GM15510 (cell line): ENCODE results near the gene PLEKHA1.

Experiments used
- POLR2A ChIP-seq: IDR thresholded peaks from 3 replicates; pipeline ENCODE4 v1.6.1; 2011; ENCODE audit warnings: borderline replicate concordance; ENCODE audit not compliant: insufficient read length; ENCODE audit errors: extremely low read depth

Gene PLEKHA1

GRCh38 chr10:122374237-122374858, at the start of gene PLEKHA1:
Gene PLEKHA1 (plus strand): TSS chr10:122374708. CDS start chr10:122393201, 18,493 bp downstream.
- no peak for TF ChIP-seq POLR2A

GRCh38 chr10:122325235-122325634, 49.3 kb upstream of the PLEKHA1 start:
- no peak for TF ChIP-seq POLR2A

GRCh38 chr10:122326385-122326784, 48.1 kb upstream of the PLEKHA1 start:
- TF ChIP-seq POLR2A = no peak

- no peak for TF ChIP-seq POLR2A
These were observed 47.7 kb upstream of the PLEKHA1 start for GRCh38 chr10:122326806-122327205.

- TF ChIP-seq POLR2A = no peak
These were observed 47.0 kb upstream of the PLEKHA1 start for GRCh38 chr10:122327237-122328206.

- TF ChIP-seq POLR2A = no peak
These were observed 45.8 kb upstream of the PLEKHA1 start for GRCh38 chr10:122328676-122329075.

- TF ChIP-seq POLR2A = no peak
These were observed 45.1 kb upstream of the PLEKHA1 start for GRCh38 chr10:122329416-122329815.

GRCh38 chr10:122331100-122331499, 43.4 kb upstream of the PLEKHA1 start:
- TF ChIP-seq POLR2A = no peak

- TF ChIP-seq POLR2A = no peak
These were observed 42.7 kb upstream of the PLEKHA1 start for GRCh38 chr10:122331615-122332446.

GRCh38 chr10:122333037-122333436, 41.5 kb upstream of the PLEKHA1 start:
- TF ChIP-seq POLR2A = no peak

- no peak for TF ChIP-seq POLR2A
These were observed 38.2 kb upstream of the PLEKHA1 start for GRCh38 chr10:122336332-122336731.

GRCh38 chr10:122336961-122337360, 37.5 kb upstream of the PLEKHA1 start:
- no peak for TF ChIP-seq POLR2A

GRCh38 chr10:122338609-122339441, 35.7 kb upstream of the PLEKHA1 start:
- TF ChIP-seq POLR2A = no peak
